Measurements from ENCODE around the gene ZGPAT.
"Not testable (repeated sequence)": the region's sequence is repeated elsewhere in the genome, so short reads cannot be mapped to it uniquely, and the experiment has no call there.

Gene ZGPAT

DNA sequence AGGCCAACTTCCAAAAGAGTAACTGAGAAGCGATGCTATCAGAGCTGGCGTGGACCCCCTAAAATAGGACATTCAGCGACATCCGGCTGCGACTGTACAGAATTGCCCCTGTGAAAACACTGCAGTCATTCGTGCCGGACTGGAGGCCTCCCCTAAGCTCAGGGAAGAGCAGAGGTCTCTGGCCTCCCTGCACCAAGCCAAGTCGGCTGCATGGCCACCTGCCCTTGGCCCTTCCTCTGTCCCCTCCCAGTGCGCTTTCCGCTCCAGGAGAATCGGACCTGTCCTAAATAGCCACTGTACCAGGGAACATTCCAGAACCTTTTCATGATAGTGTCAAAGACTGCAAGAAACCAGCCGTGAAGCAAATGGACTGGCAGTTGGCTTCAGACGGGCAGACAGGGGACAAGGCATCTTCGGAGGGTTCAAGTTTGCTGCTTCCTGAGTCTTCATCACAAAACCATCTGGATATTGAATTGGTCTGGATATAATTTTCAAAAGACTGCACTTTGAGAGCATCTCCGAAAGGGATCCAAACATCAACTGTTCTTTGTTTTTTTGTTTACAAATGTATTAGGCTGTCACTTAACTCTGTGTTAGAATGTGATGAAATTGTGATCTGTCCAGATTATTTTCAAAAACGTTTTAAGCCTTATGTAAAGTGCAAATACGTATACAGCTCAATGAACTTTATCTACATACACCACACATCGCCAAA, 48.3 kb downstream of the ZGPAT start:
- DNase-seq (ENCODE audit: extremely low spot score, insufficient read length, low read depth): no peak

DNA sequence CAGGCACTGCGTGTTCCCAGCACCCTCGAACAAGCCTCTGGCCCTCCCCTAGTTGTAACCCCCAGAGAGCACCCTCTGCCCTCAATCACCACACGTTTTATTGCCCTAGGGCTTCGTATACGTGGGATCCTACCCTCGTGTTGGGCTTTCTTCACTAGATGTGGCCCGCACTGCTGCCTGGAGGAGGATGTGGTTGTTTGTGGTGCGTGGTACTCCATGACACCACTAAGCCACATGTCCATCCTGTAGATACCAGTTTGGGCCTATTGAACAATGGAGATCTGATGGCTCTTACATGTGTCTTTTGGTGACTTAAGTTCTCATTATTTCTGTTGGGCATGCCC, 48.8 kb downstream of the ZGPAT start:
- FAIRE-seq (no peak), DNase-seq (ENCODE audit: extremely low spot score, insufficient read length, low read depth) (no peak)

More for the DNA sequence above, 48.3 kb downstream of the ZGPAT start:
- FAIRE-seq: no peak

DNA sequence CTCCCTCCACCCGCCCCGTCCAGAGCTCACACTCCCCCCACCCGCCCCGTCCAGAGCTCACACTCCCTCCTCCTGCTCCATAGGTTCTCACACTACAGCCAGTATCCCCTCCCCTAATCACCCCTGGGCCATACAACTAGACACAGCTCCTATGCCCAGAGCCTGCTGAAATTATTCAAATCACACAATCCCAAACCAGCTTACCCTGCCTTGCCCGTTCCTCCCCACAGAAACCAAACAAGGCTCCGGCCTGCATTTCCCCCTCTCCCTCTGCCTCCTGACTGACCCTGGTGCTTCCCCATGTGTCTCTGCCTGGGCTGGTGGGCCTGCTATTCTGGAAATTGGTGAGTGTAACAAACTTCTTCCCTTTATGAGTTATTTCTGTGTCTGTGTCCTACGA, 50.3 kb downstream of the ZGPAT start:
- FAIRE-seq (no peak), DNase-seq (ENCODE audit: extremely low spot score, insufficient read length, low read depth) (no peak)

DNA sequence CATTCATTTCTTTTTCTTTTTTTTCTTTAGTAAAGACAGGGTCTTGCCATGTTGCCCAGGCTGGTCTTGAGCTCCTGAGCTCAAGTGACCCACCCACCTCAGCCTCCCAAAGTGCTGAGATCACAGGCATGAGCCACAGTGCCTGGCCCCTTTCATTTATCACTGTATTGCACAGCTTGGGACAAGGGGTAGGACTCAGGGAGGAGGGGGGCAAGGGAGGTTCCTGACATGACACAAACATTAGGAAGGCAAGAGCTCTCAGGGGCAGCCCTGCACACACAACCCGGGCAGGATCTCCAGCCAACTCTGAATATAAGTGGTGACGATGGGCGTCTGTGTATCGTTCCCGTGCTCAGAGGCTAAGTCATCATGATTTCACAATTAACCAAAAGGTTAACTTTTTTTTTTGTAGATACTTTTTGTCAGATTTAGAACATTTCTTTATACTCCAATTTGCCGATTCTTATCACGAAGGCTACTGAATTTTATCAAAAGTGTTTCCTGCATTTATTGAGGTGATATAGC, 51.6 kb downstream of the ZGPAT start:
- DNase-seq (ENCODE audit: extremely low spot score, insufficient read length, low read depth) (no peak), FAIRE-seq (no peak)

DNA sequence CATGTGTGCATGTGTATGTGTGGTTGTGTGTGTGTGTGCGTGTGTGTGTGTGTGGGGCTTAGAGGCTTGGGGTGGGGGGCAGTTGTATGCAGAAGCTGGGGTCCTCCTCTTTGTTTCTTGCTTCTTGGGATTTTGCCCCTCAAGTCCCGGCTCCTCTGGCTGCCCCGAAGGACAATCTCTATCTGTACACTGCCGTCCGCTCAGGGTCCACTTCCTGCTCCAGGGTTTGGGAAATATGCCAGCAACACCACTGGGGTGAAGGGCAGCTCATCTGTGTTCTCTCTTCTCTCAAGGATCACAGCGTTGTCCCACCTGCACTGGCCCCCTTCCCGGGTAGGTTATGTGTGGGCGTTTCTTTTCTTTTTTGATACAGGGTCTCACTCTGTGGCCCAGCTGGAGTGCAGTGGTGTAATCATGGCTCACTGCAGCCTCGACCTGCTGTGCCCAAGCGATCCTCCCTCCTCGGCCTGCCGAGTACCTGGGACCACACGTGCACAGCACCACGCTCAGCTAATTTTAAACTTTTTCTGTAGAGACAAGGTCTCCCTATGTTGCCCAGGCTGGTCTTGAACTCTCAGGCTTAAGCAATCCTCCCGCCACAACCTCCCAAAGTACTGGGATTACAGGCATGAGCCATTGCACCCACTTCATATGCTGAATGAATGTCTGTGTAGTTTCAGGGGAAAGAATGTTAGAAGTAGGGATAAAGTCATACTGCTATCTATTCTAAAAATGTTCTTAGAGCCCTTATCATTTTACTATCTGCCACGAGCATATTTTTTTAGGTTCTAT, 57.4 kb downstream of the ZGPAT start:
- FAIRE-seq (no peak), DNase-seq (ENCODE audit: extremely low spot score, insufficient read length, low read depth) (no peak)

DNA sequence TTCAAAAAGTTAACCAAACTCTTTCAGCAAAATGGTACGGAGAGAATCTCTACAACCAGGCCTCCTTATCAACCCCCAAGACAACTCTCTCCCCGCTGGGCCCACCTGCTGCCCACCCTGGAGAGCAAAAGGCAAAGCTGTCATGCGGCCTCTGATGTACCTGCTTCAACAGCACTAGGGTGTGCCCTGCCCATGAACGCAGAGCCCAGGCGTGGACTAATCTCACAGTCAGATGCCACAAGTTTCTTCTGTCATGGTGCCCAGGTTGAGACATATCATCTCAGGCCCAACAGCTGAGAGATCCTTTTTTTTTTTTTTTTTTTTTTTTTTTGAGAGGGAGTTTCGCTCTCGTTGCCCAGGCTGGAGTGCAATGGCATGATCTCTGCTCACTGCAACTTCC, 58.1 kb downstream of the ZGPAT start:
- DNase-seq (ENCODE audit: extremely low spot score, insufficient read length, low read depth): no peak
- FAIRE-seq: no peak

DNA sequence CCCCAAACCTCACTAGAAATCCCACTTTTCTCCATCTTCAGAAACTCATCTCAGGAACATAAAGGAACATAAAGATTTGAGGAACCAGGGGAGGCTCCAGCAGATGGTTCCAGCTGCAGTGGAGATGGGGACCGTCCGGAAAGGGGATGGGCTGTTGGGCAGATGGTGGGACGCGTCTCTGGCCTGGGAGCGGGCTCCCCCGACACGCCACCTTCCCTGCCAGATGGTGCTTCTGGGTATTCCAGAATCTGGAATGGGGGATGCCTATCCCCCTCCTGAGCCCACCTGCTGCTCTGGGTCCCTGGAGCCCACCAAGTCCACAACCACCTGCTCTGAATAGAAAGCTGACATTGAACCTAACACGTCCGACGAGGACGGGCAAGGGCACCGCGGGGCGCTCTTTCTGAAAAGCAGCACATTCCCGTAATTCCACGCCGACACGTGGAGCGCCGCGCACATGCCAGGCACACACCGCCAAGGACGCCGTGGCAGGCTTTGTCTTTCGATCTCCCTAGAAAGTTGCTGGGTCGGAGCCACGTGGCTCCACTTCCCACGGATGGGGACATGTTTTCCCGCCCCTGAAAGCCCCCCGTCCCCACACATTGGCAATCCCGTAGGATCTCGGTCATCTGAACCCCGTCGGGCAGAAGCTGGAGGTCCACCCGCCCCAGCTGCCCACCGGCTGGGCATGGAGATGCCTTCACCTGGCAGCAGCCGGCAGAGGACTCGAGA, 59.0 kb downstream of the ZGPAT start:
- FAIRE-seq (no peak), DNase-seq (ENCODE audit: extremely low spot score, insufficient read length, low read depth) (no peak)

DNA sequence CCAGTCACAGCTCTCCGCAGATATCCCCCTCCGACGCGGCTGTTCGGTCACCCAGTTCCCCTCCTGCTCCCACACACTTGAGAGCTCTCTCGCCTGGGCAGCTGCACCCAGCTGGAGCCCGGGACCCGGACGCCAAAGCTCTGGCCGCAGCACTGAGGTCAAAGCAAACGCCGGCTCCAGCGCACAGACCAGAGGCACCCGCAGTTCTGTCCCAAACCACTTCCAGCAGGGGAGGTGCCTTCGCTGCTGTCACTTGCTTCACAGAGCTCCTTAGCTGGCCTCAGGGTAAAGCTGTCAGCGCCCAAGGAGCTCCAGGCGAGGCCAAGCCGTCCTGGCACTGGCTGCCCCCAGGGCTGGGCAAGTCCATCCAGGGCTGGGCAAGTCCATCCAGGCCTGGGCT, 59.6 kb downstream of the ZGPAT start:
- FAIRE-seq: no peak
- no peak for DNase-seq (ENCODE audit: extremely low spot score, insufficient read length, low read depth)

DNA sequence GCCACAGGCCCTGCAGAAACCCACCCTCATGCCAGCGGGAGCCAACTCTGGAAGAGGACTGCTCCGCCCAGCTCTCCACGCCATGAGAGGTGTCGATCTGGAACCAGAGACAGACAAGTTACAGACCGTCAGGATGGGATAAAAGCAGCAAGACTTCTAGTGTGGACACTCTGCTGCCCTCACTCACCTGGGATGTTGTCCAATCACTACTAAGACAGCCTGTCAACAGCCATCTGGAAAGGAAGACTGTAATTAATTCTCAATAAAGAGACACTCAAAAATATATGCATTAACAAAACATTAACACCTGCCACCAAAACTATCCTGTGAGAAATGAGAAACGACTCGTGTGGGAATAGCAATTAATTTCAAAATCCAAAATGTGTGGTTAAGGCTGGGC, 60.0 kb downstream of the ZGPAT start:
- FAIRE-seq (no peak), DNase-seq (ENCODE audit: extremely low spot score, insufficient read length, low read depth) (no peak)

DNA sequence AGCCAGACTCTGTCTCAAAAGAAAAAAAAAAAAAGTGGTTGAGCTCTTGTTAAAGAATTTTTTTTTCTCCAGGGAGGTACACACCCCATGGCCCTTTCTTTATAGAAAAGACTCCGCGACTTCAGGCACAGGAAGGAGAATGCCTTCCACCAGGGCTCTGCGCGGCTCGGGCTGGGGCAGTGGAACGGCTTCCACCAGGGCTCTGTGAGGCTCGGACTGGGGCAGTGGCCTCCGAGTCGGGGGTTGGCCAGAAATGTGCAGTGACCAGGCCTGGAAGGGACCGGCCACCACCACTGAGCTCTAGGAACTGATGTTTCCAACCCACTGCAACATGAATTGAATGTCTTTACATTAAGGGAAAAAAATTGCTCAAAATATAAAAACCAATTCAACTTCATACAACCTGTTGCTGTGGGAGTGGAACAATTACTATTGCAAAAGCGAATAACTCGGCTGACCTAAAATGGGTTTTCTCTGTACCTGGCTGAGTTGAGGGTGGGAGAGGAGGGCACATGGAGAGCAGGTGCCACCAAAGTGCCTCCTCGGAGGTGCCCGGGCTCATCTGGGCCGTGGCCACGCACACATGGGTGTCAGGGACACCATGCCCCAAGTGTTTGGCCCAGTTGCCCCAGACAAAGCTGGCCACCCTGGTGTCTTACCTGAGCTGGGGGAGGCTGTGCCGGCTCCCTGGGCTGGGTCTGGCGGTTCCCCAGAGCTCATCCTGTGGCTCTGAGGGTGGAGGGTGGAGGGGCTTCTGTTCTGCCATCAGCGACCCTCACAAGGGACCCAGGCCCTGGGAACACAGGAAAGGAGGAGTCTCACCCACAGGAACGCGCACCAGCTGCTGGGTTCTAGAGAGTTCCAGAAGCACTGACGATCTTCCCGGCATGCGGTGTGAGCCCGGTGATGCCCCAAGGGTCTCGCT, 61.0 kb downstream of the ZGPAT start:
- no peak for DNase-seq (ENCODE audit: extremely low spot score, insufficient read length, low read depth)
- FAIRE-seq: no peak

DNA sequence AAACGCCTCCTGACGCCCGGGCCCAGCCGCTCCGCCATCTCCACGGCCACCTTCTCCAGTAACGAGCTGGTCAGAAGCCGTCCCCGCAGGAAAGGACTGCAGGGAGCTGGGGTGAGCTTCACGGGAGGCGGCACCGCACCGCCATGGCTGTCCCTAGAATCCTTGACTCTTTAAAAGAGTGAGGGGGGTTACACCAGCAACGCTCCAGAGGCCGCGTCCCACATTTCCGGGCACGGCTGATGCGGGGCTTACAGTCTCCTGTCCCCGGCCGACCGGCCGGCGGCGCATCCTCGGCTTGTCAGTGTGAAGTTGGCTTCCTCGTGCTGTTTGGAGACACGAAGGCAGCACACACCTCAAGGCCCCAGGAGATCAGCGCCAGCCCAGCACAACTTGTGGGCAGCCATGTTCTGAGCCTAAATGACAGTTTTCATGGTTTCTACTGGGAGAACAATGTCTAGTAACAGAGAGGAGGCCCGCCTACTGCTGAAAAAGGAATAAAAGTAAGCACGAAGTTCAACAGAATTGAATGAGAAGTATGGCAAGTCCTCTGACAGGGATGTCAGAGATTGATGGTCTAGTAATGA, 62.1 kb downstream of the ZGPAT start:
- DNase-seq (ENCODE audit: extremely low spot score, insufficient read length, low read depth) (no peak), FAIRE-seq (no peak)

DNA sequence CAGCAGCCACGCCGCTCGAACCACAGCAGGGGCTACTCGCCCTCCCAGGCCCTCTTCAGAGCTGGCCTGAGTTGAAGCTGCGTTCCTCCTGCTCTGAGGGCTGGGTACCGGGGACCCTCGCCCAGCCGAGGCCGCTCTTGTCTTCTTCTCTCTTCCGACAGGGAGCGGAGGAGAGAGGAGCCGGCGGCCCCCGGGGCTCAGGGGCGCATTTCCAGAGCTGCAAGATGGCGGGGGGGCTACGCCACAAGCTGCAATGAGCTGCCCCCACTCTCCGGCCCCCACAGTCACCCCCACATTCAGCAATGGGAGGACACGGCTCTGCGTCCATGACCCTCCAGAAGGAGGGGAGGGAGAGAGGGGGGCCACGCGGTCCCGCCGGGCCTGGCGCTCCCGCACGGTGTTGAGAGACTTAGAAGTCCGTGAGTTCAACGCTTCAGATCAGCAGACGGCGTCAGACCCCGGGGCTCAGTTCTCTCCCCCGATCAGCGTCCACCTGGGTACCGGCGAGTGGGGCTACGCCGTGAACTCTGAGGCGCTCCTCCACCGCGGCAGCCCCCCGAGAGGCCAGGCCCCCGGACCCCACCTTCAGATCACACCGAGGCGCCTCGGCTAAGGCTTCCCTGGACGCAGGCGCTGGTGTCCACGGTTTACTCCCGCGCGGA, 63.3 kb downstream of the ZGPAT start:
- DNase-seq (ENCODE audit: extremely low spot score, insufficient read length, low read depth): no peak

DNA sequence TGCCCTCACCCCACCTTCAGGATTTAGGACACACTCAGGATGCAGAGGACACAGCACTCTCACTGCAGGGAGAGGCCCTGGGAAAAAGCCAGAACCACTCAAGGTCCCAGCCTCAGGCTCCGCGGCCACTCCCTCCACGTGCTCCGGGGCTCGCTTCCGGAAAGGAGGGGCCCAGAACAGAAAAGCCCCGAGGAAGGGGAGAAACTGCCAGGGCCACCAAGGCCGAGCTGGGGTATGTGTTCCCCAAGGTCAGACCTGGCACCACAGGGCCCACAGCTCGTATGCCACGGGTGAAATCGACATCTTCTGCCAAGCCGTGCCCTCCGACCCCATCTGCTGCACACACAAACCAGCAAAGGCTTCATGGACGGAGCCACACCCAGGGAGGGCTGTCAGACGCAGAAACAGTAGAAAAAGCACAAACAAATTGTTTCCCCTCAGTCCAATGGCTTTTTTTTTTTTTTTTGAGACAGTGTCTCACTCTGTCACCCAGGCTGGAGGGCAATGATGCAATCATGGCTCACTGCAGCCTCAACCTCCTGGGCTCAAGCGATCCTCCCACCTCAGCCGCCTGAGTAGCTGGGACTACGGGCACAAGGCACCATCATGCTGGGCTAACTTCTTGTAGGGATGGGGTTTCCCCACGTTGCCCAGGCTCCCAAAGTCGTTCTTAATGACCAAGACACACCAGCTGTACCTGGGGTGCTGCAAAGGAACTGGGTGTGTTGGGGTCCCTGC, 65.1 kb downstream of the ZGPAT start:
- FAIRE-seq (no peak), DNase-seq (ENCODE audit: extremely low spot score, insufficient read length, low read depth) (no peak)

More for the DNA sequence above, 63.3 kb downstream of the ZGPAT start:
- no peak for FAIRE-seq

DNA sequence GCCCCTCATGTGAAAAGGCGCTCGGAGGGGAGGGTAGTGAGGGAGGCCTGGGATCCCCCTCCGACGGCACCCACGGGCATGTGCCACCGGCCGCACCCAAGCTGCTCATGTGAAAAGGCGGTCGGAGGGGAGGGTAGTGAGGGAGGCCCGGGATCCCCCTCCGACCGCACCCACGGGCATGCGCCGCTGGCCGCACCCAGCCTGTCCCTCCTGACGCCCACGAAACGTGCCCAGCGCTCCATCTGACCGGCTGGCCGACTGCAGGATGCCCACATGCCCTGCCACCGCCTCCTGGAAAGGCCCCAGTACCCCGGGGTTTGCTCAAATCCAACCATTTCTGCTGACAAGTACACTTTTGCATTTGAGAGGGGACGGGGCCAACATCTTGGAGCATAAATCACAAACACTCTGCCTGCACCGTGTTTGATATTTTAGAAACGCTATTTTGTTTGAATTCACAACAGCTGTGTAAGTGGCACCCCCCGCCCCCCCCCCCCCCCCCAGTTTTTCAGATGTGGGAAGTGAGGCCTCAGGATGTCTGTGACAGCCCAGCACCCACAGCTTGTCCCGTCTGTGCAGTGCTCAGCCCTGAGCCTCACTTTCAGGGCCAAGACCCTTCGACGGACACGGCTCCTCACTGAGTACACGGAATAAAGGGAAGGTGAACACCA, 65.9 kb downstream of the ZGPAT start:
- FAIRE-seq (no peak), DNase-seq (ENCODE audit: extremely low spot score, insufficient read length, low read depth) (no peak)

DNA sequence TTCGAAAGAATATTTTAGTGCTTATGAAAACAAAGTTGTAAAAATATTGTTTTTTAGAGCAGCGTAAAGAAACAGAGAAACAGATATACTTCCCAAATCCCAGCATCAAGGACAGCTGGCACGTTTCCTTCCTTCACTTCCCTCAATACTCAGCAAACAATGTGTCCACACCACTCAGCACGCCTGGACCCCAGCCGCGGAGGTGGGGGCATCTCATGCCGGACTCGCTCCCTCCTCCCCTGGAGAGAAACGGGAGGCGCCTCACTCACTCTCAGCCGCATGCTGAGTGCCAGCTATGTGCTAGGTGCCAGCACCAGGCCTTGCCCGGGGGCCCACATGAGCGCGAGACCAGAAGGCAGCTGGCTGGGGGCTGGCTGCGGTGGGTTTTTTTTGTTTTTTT, 66.5 kb downstream of the ZGPAT start:
- no peak for FAIRE-seq
- DNase-seq (ENCODE audit: extremely low spot score, insufficient read length, low read depth): no peak

DNA sequence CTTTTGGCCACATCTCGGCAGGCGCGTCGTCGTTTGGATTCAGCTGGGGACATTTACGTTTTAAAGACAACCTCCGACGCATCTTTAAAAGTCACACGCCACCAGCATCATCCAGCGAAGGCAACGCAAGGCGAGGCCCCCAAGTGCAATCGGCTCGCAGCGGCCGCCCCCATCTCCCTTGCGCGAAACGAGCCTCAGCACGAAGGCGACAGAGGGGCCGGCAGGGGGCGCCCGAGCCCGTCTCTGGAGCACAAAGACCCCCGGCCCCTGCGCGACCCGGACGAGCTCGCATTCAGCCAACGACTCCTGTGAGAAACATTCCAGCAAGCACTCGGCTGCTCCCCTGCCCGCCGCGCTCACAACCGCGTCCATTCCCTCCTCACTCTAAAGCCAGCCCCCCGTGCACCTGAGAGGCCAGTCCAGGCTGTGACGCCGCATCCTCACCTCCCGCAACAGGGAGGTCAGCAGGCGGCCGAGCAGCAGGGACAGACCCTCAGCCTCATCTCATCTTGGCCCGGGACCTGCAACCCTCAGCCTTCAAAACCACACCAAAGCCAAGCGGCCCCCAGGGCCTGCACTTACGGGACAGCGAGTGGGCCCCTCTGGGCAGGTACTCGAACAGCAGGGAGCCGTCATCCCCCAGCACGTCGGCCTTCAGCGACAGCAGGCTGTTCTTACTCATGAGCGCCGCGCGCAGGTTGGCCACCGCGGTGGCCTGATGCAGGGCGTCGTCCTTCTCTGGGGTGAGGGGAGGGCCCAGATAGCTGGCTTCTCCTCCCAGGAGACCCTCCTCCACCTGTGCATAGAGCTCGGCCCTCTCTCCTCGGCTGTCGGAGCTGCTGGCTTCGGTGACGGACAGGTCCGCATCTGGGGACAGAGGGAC, 67.5 kb downstream of the ZGPAT start:
- FAIRE-seq (no peak), DNase-seq (ENCODE audit: extremely low spot score, insufficient read length, low read depth) (no peak)

DNA sequence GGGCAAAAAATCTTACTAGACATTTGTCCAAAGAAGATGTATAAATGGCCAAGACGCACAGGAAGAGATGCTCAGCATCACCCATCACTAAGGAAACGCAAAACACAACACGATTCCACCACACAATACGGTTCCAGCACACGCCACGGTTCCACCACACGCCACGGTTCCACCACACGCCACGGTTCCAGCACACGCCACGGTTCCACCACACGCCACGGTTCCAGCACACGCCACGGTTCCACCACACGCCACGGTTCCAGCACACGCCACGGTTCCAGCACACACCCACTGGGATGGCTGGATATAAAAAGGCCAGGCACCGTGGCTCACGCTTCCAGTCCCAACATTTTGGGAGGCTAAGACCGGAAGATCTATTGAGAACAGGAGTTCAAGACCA, 69.0 kb downstream of the ZGPAT start:
- DNase-seq (ENCODE audit: extremely low spot score, insufficient read length, low read depth): not testable (repeated sequence)

More for the DNA sequence above, 69.0 kb downstream of the ZGPAT start:
- FAIRE-seq: not testable (repeated sequence)

Measured in GM18507 (cell line).